Measurements from ENCODE around the gene BTBD7.

BTBD7 gene

GRCh38 chr14:93308686-93309345 is 24.0 kb downstream of the BTBD7 start:
- peak; percentile 79 for DNase-seq
- in situ Hi-C loops (cut with MboI; ENCODE audit: low pct_unique_long_range_greater_than_20kb, low sequenced_read_pairs): no loop called here

- in situ Hi-C loops (cut with MboI; ENCODE audit: low pct_unique_long_range_greater_than_20kb, low sequenced_read_pairs): no loop called here
- DNase-seq: no peak
Measured at GRCh38 chr14:93306812-93307211, 26.0 kb downstream of the BTBD7 start.

- no peak for DNase-seq
- in situ Hi-C loops (cut with MboI; ENCODE audit: low pct_unique_long_range_greater_than_20kb, low sequenced_read_pairs): no loop called here
Measured at GRCh38 chr14:93305725-93306418, 27.0 kb downstream of the BTBD7 start.

GRCh38 chr14:93304771-93305170 is 28.1 kb downstream of the BTBD7 start:
- DNase-seq: no peak
- in situ Hi-C loops (cut with MboI; ENCODE audit: low pct_unique_long_range_greater_than_20kb, low sequenced_read_pairs): no loop called here

- in situ Hi-C loops (cut with MboI; ENCODE audit: low pct_unique_long_range_greater_than_20kb, low sequenced_read_pairs): no loop called here
- no peak for DNase-seq
Measured at GRCh38 chr14:93303659-93304058, 29.2 kb downstream of the BTBD7 start.

GRCh38 chr14:93302688-93303581 is 29.9 kb downstream of the BTBD7 start:
- in situ Hi-C loops (cut with MboI; ENCODE audit: low pct_unique_long_range_greater_than_20kb, low sequenced_read_pairs): no loop called here
- no peak for DNase-seq

- no peak for DNase-seq
- in situ Hi-C loops (cut with MboI; ENCODE audit: low pct_unique_long_range_greater_than_20kb, low sequenced_read_pairs): no loop called here
Measured at GRCh38 chr14:93301821-93302447, 30.9 kb downstream of the BTBD7 start.

GRCh38 chr14:93299866-93300265 is 33.0 kb downstream of the BTBD7 start:
- peak; percentile 42 for DNase-seq
- in situ Hi-C loops (cut with MboI; ENCODE audit: low pct_unique_long_range_greater_than_20kb, low sequenced_read_pairs): no loop called here

GRCh38 chr14:93299416-93299815 is 33.4 kb downstream of the BTBD7 start:
- in situ Hi-C loops (cut with MboI; ENCODE audit: low pct_unique_long_range_greater_than_20kb, low sequenced_read_pairs): no loop called here
- DNase-seq: peak; percentile 39

GRCh38 chr14:93295541-93296220 is 37.2 kb downstream of the BTBD7 start:
- DNase-seq: no peak
- in situ Hi-C loops (cut with MboI; ENCODE audit: low pct_unique_long_range_greater_than_20kb, low sequenced_read_pairs): no loop called here

- in situ Hi-C loops (cut with MboI; ENCODE audit: low pct_unique_long_range_greater_than_20kb, low sequenced_read_pairs): no loop called here
- no peak for DNase-seq
Measured at GRCh38 chr14:93286212-93286890, 46.5 kb downstream of the BTBD7 start.

GRCh38 chr14:93285044-93285443 is 47.8 kb downstream of the BTBD7 start:
- no peak for DNase-seq
- in situ Hi-C loops (cut with MboI; ENCODE audit: low pct_unique_long_range_greater_than_20kb, low sequenced_read_pairs): no loop called here

- in situ Hi-C loops (cut with MboI; ENCODE audit: low pct_unique_long_range_greater_than_20kb, low sequenced_read_pairs): no loop called here
- DNase-seq: no peak
Measured at GRCh38 chr14:93281937-93282336, 50.9 kb downstream of the BTBD7 start.

GRCh38 chr14:93280743-93281142 is 52.1 kb downstream of the BTBD7 start:
- DNase-seq: no peak
- in situ Hi-C loops (cut with MboI; ENCODE audit: low pct_unique_long_range_greater_than_20kb, low sequenced_read_pairs): no loop called here

- no peak for DNase-seq
- in situ Hi-C loops (cut with MboI; ENCODE audit: low pct_unique_long_range_greater_than_20kb, low sequenced_read_pairs): no loop called here
Measured at GRCh38 chr14:93276031-93276716, 56.7 kb downstream of the BTBD7 start.

- in situ Hi-C loops (cut with MboI; ENCODE audit: low pct_unique_long_range_greater_than_20kb, low sequenced_read_pairs): no loop called here
- DNase-seq: no peak
Measured at GRCh38 chr14:93274055-93274806, 58.6 kb downstream of the BTBD7 start.

- in situ Hi-C loops (cut with MboI; ENCODE audit: low pct_unique_long_range_greater_than_20kb, low sequenced_read_pairs): no loop called here
- DNase-seq: no peak
Measured at GRCh38 chr14:93271111-93271510, 61.7 kb downstream of the BTBD7 start.
